PC-9 (cell line): ENCODE measurements around the gene FUT7. TPM values are rescaled to one million over a fixed set of nuclear protein-coding genes. Genes with fewer than 3 reads are reported as not detected.

Experiments used
- BruUV-seq: library from RNA; stranded (reverse); fragments of 400-500 nt; replicated peaks from 2 replicates; lab custom pipeline; 2021; lab: Mats Ljungman, UMichigan
- CTCF ChIA-PET: fragments of 300-600 bp; sonication (Branson Sonifier 250); formaldehyde crosslinking; loops from one replicate; lab custom pipeline; 2022; ENCODE audit warnings: antibody characterized with exemption; lab: Charles Lee
- POLR2A ChIA-PET: fragments of 300-600 bp; sonication (Branson Sonifier 250); formaldehyde crosslinking; loops from one replicate; lab custom pipeline; 2022; ENCODE audit warnings: antibody characterized with exemption; ENCODE audit not compliant: unreplicated experiment; lab: Charles Lee
- DNase-seq, 2 experiments: peaks; one replicate each; pipeline versions ENCODE4 v3.0.0 to v3.0.0-alpha.2; 2015 to 2022; ENCODE audit warnings: mixed read lengths in 1 of 2
- H2AFZ ChIP-seq: fragments of 200-600 bp; sonication (generic); 2 replicates; pipeline ENCODE4 v1.8.1; 2017; ENCODE audit warnings: antibody characterized with exemption
- H3F3A ChIP-seq: fragments of 200-600 bp; sonication (generic); 2 replicates; pipeline ENCODE4 v1.8.1; 2017; ENCODE audit warnings: antibody characterized with exemption, mild to moderate bottlenecking, low read depth; ENCODE audit not compliant: insufficient read depth
- H3K27ac ChIP-seq: fragments of 200-600 bp; sonication (generic); 2 replicates; pipeline ENCODE4 v1.6.1; 2016; ENCODE audit warnings: mixed run types
- H3K27me3 ChIP-seq: fragments of 200-600 bp; sonication (generic); 2 replicates; pipeline ENCODE4 v1.6.1; 2016; ENCODE audit warnings: low read depth, mixed run types; ENCODE audit not compliant: insufficient read depth
- H3K36me3 ChIP-seq: fragments of 200-600 bp; sonication (generic); 2 replicates; pipeline ENCODE4 v1.6.1; 2016; ENCODE audit warnings: low read depth, mixed run types
- H3K4me1 ChIP-seq: fragments of 200-600 bp; sonication (generic); replicated peaks from 2 replicates; pipeline ENCODE4 v1.6.1; 2016; ENCODE audit warnings: mixed run types; ENCODE audit not compliant: insufficient read depth
- H3K4me2 ChIP-seq: fragments of 200-600 bp; sonication (generic); 2 replicates; pipeline ENCODE4 v1.6.1; 2017; ENCODE audit warnings: mixed run types
- H3K4me3 ChIP-seq: fragments of 200-600 bp; sonication (generic); 2 replicates; pipeline ENCODE4 v1.6.1; 2016; ENCODE audit warnings: mixed run types
- H3K79me2 ChIP-seq: fragments of 200-600 bp; sonication (generic); 2 replicates; pipeline ENCODE4 v1.6.1; 2017; ENCODE audit warnings: low read depth, mixed run types
- H3K9me2 ChIP-seq: fragments of 200-600 bp; sonication (generic); 2 replicates; pipeline ENCODE4 v1.8.1; 2017; ENCODE audit warnings: mild to moderate bottlenecking; ENCODE audit not compliant: insufficient read depth
- H3K9me3 ChIP-seq: fragments of 200-600 bp; sonication (generic); 2 replicates; pipeline ENCODE4 v1.8.1; 2016; ENCODE audit warnings: low read depth; ENCODE audit not compliant: insufficient read depth
- H4K20me1 ChIP-seq: fragments of 200-600 bp; sonication (generic); 2 replicates; pipeline ENCODE4 v1.8.1; 2017; ENCODE audit not compliant: insufficient read depth
- EZH2 ChIP-seq: fragments of 200-600 bp; sonication (generic); IDR thresholded peaks from 2 replicates; pipeline ENCODE4 v1.8.0; 2017; ENCODE audit warnings: antibody characterized with exemption, low read depth
- intact Hi-C: fragments of 100-400 bp; cut with micrococcal nuclease; formaldehyde crosslinking; loops from one replicate; pipeline ENCODE4 v1.10.0; 2022; ENCODE audit not compliant: unreplicated experiment
- total RNA-seq: library from RNA; stranded (reverse); gene quantifications from 2 replicates; pipeline ENCODE4 v1.2.3, GENCODE V29; 2021
- TF ChIP-seq, protein P1 (sequence below): fragments of 200-600 bp; sonication (generic); conservative IDR thresholded peaks from 2 replicates; pipeline ENCODE4 v1.6.1; 2017; ENCODE audit warnings: mixed run types, antibody characterized with exemption, mild to moderate bottlenecking, moderate library complexity

FUT7 gene
- total RNA-seq, 1 experiment from 2014 or later = not detected

DNA sequence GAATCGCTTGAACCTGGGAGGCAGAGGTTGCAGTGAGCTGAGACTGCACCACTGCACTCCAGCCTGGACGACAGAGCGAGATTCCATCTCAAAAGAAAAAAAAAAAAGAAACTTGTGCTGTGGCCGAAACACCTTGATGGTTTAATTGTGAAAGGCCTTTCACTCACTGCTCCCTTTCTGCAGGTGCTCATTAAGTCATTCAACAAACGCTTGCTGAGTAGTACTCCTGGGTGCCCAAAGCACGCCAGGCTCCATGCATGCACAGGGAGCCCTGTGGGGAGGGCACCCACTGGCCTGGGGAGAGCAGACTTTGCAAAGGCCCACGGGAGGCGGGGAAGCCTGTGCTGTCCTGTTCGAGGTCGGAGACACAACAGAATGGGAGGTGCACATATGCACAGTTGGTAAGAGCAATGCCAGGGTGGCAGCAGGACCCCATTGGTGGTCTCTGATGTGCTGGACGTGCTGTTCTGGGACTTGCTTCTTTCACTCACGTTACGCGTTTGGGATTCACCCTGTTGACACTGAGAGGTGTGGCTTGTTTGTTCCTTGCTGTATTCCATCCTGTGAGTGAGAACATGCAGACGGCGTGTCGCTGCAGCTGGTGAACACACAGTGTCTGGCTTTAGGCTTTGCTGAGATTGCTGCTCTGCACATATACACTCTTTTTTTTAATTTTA, 25.0 kb upstream of the FUT7 start:
- Histone ChIP-seq H3K79me2 (no peaks in the 10 kb centered on the region), H4K20me1 (no peaks in the 10 kb centered on the region), H3K27ac (no peak overlapping the region), H3F3A (peaks cover 3% of the 10 kb centered on the region; the same call in 1 of the 2 replicates), H3K36me3 (no peaks in the 10 kb centered on the region), H3K27me3 (no peaks in the 10 kb centered on the region), H3K9me2 (no peaks in the 10 kb centered on the region), H3K4me3 (no peak overlapping the region), H3K4me2 (no peak overlapping the region), H2AFZ (no peak overlapping the region), H3K4me1 (no peaks in the 10 kb centered on the region), H3K9me3 (no peaks in the 10 kb centered on the region)
- ChIA-PET POLR2A (no interaction called here), CTCF (interaction anchor here (0.7 kb wide), 1 partner anchor 269 kb away, joined by 7 read pairs; no protein-coding TSS in a partner anchor)
- no TSS peak for BruUV-seq
- TF ChIP-seq EZH2 = no peak
- TF ChIP-seq, protein P1, sequence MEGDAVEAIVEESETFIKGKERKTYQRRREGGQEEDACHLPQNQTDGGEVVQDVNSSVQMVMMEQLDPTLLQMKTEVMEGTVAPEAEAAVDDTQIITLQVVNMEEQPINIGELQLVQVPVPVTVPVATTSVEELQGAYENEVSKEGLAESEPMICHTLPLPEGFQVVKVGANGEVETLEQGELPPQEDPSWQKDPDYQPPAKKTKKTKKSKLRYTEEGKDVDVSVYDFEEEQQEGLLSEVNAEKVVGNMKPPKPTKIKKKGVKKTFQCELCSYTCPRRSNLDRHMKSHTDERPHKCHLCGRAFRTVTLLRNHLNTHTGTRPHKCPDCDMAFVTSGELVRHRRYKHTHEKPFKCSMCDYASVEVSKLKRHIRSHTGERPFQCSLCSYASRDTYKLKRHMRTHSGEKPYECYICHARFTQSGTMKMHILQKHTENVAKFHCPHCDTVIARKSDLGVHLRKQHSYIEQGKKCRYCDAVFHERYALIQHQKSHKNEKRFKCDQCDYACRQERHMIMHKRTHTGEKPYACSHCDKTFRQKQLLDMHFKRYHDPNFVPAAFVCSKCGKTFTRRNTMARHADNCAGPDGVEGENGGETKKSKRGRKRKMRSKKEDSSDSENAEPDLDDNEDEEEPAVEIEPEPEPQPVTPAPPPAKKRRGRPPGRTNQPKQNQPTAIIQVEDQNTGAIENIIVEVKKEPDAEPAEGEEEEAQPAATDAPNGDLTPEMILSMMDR = no peak
- intact Hi-C loops = no loop called here
- DNase-seq = peak in 1 of 2 experiments; percentile 10

DNA sequence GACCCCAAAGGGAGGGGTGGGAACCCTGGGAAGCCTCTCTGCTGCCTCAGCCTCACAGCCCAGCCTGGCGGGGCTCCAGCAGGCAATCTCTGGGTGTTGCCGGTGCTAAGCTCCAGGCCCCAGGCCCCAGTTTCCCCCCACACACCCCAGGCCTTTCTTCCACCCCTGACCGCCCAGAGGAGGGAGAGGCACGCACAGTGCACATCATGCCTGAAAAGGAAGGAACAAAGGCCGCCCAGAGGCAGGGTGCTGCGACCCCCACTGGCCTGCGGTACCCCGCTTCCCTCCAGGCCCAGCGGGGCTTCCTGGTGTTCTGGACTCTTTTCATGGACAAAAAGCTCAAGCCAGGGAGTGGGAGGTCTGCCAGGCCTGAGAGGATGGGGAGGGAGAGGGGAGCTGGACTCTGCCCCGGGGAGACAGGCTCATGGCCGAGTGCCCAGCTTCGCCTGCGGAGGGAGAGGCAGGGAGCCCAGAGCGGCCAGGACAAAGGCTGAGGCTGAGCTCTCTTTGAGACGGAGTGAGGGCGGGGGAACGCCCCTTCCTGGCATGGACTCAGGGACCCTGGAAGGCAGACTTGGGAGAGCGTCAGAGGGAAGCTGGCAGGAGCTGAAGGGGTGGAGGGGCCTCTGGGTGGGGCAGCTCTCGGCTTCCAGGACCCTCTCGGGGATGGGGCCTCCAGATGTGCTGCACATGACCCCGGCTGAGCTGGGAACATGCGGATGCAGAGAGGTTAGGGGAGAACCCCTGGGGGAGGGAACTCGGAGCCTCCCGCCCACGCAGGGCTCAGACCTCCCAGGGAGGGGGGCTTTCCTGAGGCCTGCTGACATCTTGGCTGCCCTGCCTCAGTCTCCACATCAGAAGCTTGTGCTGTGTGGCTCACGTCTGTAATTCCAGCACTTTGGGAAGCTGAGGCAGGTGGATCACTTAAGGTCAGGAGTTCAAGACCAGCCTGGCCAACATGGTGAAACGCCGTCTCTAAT, 23.8 kb upstream of the FUT7 start:
- Histone ChIP-seq H3K27ac (no peak overlapping the region), H4K20me1 (no peaks in the 10 kb centered on the region), H3K79me2 (no peaks in the 10 kb centered on the region), H3K4me3 (no peak overlapping the region), H3K9me2 (no peaks in the 10 kb centered on the region), H3K36me3 (no peaks in the 10 kb centered on the region), H3K4me1 (no peaks in the 10 kb centered on the region), H3K4me2 (no peak overlapping the region), H3K27me3 (no peaks in the 10 kb centered on the region), H2AFZ (no peak overlapping the region), H3F3A (peaks cover 3% of the 10 kb centered on the region; the same call in 1 of the 2 replicates), H3K9me3 (no peaks in the 10 kb centered on the region)
- ChIA-PET CTCF (interaction anchor here (0.6 to 1.3 kb wide), 4 partner anchors 9 to 268 kb away, joined by 3 to 7 read pairs (median 4); partner anchors contain the start of gene NPDC1), POLR2A (no interaction called here)
- intact Hi-C loops = no loop called here
- DNase-seq = peak in 1 of 2 experiments; percentile 2
- BruUV-seq = no TSS peak
- TF ChIP-seq, protein P1 = no peak
- TF ChIP-seq EZH2 = no peak

DNA sequence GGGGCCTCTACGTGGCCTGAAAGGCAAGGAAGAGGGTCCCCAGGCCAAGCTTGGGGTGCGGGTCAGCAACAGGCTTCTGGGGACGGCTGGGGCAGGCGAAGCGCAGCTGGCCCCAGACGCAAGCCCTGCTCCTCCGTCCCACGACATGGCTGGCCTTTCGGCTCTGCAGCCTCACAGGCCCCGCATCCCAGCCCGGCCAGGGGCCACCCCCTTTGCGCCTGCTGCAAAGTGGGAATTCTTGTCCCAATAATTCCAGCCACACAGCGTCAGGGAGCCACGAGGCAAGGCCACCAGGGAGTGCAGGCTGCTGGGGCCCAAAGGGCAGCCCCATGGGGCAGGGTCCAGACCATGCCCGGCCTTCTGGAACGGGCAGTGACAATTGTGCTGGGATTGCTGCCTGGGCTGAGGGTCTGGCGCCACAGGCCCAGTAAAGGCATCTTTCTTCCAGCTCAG, 23.1 kb upstream of the FUT7 start:
- POLR2A ChIA-PET = no interaction called here
- Histone ChIP-seq H4K20me1 (no peaks in the 10 kb centered on the region), H3K9me2 (no peaks in the 10 kb centered on the region), H3K4me1 (no peaks in the 10 kb centered on the region), H2AFZ (no peak overlapping the region), H3K9me3 (no peaks in the 10 kb centered on the region), H3K27ac (no peak overlapping the region), H3K4me3 (no peak overlapping the region), H3K4me2 (peak overlapping the region; percentile 84), H3K27me3 (no peaks in the 10 kb centered on the region), H3K79me2 (no peaks in the 10 kb centered on the region), H3F3A (peaks cover 3% of the 10 kb centered on the region; the same call in 1 of the 2 replicates), H3K36me3 (no peaks in the 10 kb centered on the region)
- no peak for TF ChIP-seq EZH2
- TF ChIP-seq, protein P1 = no peak
- intact Hi-C loops = no loop called here
- CTCF ChIA-PET = no interaction called here
- BruUV-seq = no TSS peak
- DNase-seq = no peak
